ENCODE results near the gene GOLGA6L25.
"Not testable (repeated sequence)": the region's sequence is repeated elsewhere in the genome, so short reads cannot be mapped to it uniquely, and the experiment has no call there.

GRCh38 chr15:28532954-28533353 lies 20.4 kb upstream of the GOLGA6L25 start, which contains the start of gene GOLGA8G:
- TF ChIP-seq CTCF, EZH2, EZH2phosphoT487 (IDR thresholded peaks at IDR 0.05): not testable (repeated sequence)
